WERI-Rb-1 (cell line): ENCODE measurements around the gene COASY.

Source experiments
- DNase-seq: peaks from one replicate; pipeline ENCODE4 v3.0.0-alpha.2; 2020
- H3K27ac ChIP-seq: fragments of 250-450 bp; sonication (Bioruptor Pico); 2 replicates; pipeline ENCODE4 v1.5.1; 2020; ENCODE audit warnings: mild to moderate bottlenecking, moderate library complexity
- H3K27me3 ChIP-seq: fragments of 250-450 bp; sonication (Bioruptor Pico); 2 replicates; pipeline ENCODE4 v1.5.1; 2021; ENCODE audit warnings: mild to moderate bottlenecking, low read depth, moderate library complexity; ENCODE audit not compliant: insufficient read depth, severe bottlenecking
- H3K36me3 ChIP-seq: fragments of 250-450 bp; sonication (Bioruptor Pico); 2 replicates; pipeline ENCODE4 v1.5.1; 2020; ENCODE audit warnings: mild to moderate bottlenecking, moderate library complexity
- H3K4me3 ChIP-seq: 2 replicates; pipeline ENCODE4 v1.5.1; 2011; ENCODE audit warnings: low read depth, mild to moderate bottlenecking, control low read depth, low read length
- H3K9me3 ChIP-seq: fragments of 250-450 bp; sonication (Bioruptor Pico); 2 replicates; pipeline ENCODE4 v1.5.1; 2021; ENCODE audit warnings: mild to moderate bottlenecking, moderate library complexity; ENCODE audit not compliant: severe bottlenecking
- CTCF ChIP-seq: IDR thresholded peaks from 2 replicates; pipeline ENCODE4 v1.5.1; 2011; ENCODE audit warnings: low read depth, mild to moderate bottlenecking, control low read depth, inconsistent platforms, low read length

The COASY gene

DNA sequence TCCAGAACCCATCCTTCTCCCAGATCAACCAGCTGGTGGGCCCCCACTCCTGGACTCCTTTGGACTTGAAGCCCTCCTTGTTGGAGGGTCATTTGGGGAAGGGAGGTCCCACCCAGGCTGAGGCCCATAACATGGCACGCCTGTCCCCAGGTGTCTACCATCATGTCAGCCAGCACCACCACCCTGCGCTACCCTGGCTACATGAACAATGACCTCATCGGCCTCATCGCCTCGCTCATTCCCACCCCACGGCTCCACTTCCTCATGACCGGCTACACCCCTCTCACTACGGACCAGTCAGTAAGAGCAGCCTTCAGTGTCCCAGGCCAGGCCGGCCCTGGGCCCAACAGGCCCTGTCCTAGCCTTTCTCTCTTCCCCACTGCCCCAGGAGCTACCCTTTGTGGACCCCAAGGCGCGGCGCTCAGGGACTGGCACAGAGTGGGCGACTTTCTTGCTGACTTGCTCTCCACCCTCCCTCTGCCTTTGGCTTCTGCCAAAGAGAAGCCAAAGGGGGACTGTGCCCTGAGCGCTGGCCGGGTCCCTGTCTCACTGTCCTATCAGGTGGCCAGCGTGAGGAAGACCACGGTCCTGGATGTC lies 51.8 kb downstream of the COASY start:
- H3K36me3 ChIP-seq = peaks cover 58% of the 10 kb centered on the region
- no peak overlapping the region for H3K27ac ChIP-seq
- H3K27me3 ChIP-seq = no peaks in the 10 kb centered on the region
- H3K9me3 ChIP-seq = no peaks in the 10 kb centered on the region
- no peak overlapping the region for H3K4me3 ChIP-seq
- no peak for TF ChIP-seq CTCF
- no peak for DNase-seq
